T follicular helper cell (primary cell): ENCODE data around the gene PXMP2.
A peak's percentile ranks its signal among the peaks of the same experiment; 100 is the strongest.
"Not testable (repeated sequence)": the region's sequence is repeated elsewhere in the genome, so short reads cannot be mapped to it uniquely, and the experiment has no call there.

Experiments
- DNase-seq: peaks from one replicate; pipeline ENCODE4 v3.0.0-alpha.2; 2020; ENCODE audit warnings: low read depth

Gene PXMP2

GRCh38 chr12:132694888-132695287 is 7.5 kb downstream of the PXMP2 start:
- DNase-seq = not testable (repeated sequence)

GRCh38 chr12:132695431-132695830 is 8.0 kb downstream of the PXMP2 start:
- no peak for DNase-seq

- DNase-seq = no peak
Measured at GRCh38 chr12:132698341-132698740, 11.0 kb downstream of the PXMP2 start.

GRCh38 chr12:132700212-132700822 is 12.9 kb downstream of the PXMP2 start:
- DNase-seq = no peak

GRCh38 chr12:132702640-132703039 is 15.3 kb downstream of the PXMP2 start:
- no peak for DNase-seq

- no peak for DNase-seq
Measured at GRCh38 chr12:132703641-132704040, 16.3 kb downstream of the PXMP2 start.

GRCh38 chr12:132707241-132707640 is 19.9 kb downstream of the PXMP2 start:
- no peak for DNase-seq

GRCh38 chr12:132708150-132708549 is 20.8 kb downstream of the PXMP2 start:
- no peak for DNase-seq

GRCh38 chr12:132710043-132710404 is 22.6 kb downstream of the PXMP2 start:
- DNase-seq = no peak

- peak; percentile 92 for DNase-seq
Measured at GRCh38 chr12:132710405-132711079, 23.2 kb downstream of the PXMP2 start, which contains the start of gene PGAM5. PGAM5 (plus strand) TSS chr12:132710842; CDS start chr12:132710877, 35 bp downstream.

GRCh38 chr12:132711080-132711843 is 23.9 kb downstream of the PXMP2 start:
- DNase-seq = peak; percentile 4

GRCh38 chr12:132713123-132713522 is 25.7 kb downstream of the PXMP2 start:
- no peak for DNase-seq

GRCh38 chr12:132715874-132716273 is 28.5 kb downstream of the PXMP2 start:
- no peak for DNase-seq

GRCh38 chr12:132716356-132716755 is 29.0 kb downstream of the PXMP2 start:
- no peak for DNase-seq

GRCh38 chr12:132717011-132717410 is 29.6 kb downstream of the PXMP2 start:
- DNase-seq = no peak

- no peak for DNase-seq
Measured at GRCh38 chr12:132717531-132718387, 30.4 kb downstream of the PXMP2 start.

- no peak for DNase-seq
Measured at GRCh38 chr12:132718644-132719043, 31.3 kb downstream of the PXMP2 start.

- DNase-seq = no peak
Measured at GRCh38 chr12:132719141-132719953, 32.0 kb downstream of the PXMP2 start.

GRCh38 chr12:132719954-132720324 is 32.6 kb downstream of the PXMP2 start:
- DNase-seq = no peak

GRCh38 chr12:132720606-132721345 is 33.4 kb downstream of the PXMP2 start:
- DNase-seq = no peak
